Measurements from ENCODE around the gene NOVA2.

NOVA2 gene

GRCh38 chr19:45962021-45962420, 11.6 kb downstream of the NOVA2 start:
- no peak for DNase-seq (ENCODE audit: low read depth in 1 of 2, low spot score in 1 of 2)

GRCh38 chr19:45960595-45961235, 12.9 kb downstream of the NOVA2 start:
- no peak for DNase-seq (ENCODE audit: low read depth in 1 of 2, low spot score in 1 of 2)

- DNase-seq (ENCODE audit: low read depth in 1 of 2, low spot score in 1 of 2): no peak
Observed at GRCh38 chr19:45959517-45960025, 14.1 kb downstream of the NOVA2 start.

GRCh38 chr19:45958769-45959516, 14.7 kb downstream of the NOVA2 start:
- DNase-seq (ENCODE audit: low read depth in 1 of 2, low spot score in 1 of 2): no peak

- no peak for DNase-seq (ENCODE audit: low read depth in 1 of 2, low spot score in 1 of 2)
Observed at GRCh38 chr19:45958320-45958719, 15.3 kb downstream of the NOVA2 start.

GRCh38 chr19:45955905-45956608, 17.6 kb downstream of the NOVA2 start:
- DNase-seq (ENCODE audit: low read depth in 1 of 2, low spot score in 1 of 2): no peak

GRCh38 chr19:45954156-45954555, 19.5 kb downstream of the NOVA2 start:
- DNase-seq (ENCODE audit: low read depth in 1 of 2, low spot score in 1 of 2): no peak

- no peak for DNase-seq (ENCODE audit: low read depth in 1 of 2, low spot score in 1 of 2)
Observed at GRCh38 chr19:45953676-45954075, 20.0 kb downstream of the NOVA2 start.

- DNase-seq (ENCODE audit: low read depth in 1 of 2, low spot score in 1 of 2): peak in 1 of 2 donors; percentile 20
Observed at GRCh38 chr19:45952686-45953505, 20.8 kb downstream of the NOVA2 start.

GRCh38 chr19:45952341-45952685, 21.4 kb downstream of the NOVA2 start:
- no peak for DNase-seq (ENCODE audit: low read depth in 1 of 2, low spot score in 1 of 2)

- DNase-seq (ENCODE audit: low read depth in 1 of 2, low spot score in 1 of 2): no peak
Observed at GRCh38 chr19:45947926-45948325, 25.7 kb downstream of the NOVA2 start.

GRCh38 chr19:45940515-45940805, 33.2 kb downstream of the NOVA2 start:
- DNase-seq (ENCODE audit: low read depth in 1 of 2, low spot score in 1 of 2): no peak

- DNase-seq (ENCODE audit: low read depth in 1 of 2, low spot score in 1 of 2): no peak
Observed at GRCh38 chr19:45939792-45940514, 33.7 kb downstream of the NOVA2 start.

- no peak for DNase-seq (ENCODE audit: low read depth in 1 of 2, low spot score in 1 of 2)
Observed at GRCh38 chr19:45938733-45939319, 34.8 kb downstream of the NOVA2 start.

- DNase-seq (ENCODE audit: low read depth in 1 of 2, low spot score in 1 of 2): no peak
Observed at GRCh38 chr19:45935267-45935666, 38.4 kb downstream of the NOVA2 start.

GRCh38 chr19:45934551-45935230, 39.0 kb downstream of the NOVA2 start:
- DNase-seq (ENCODE audit: low read depth in 1 of 2, low spot score in 1 of 2): no peak

- no peak for DNase-seq (ENCODE audit: low read depth in 1 of 2, low spot score in 1 of 2)
Observed at GRCh38 chr19:45933759-45934158, 39.9 kb downstream of the NOVA2 start.

GRCh38 chr19:45931055-45931454, 42.6 kb downstream of the NOVA2 start:
- no peak for DNase-seq (ENCODE audit: low read depth in 1 of 2, low spot score in 1 of 2)

GRCh38 chr19:45929247-45929646, 44.4 kb downstream of the NOVA2 start:
- no peak for DNase-seq (ENCODE audit: low read depth in 1 of 2, low spot score in 1 of 2)
